T-helper 2 cell treated with Interferon-gamma antibody and Interleukin-4, amounts not matched to agents 5 μg/mL and 100 μg/mL, for 36 hours (primary cell): ENCODE measurements around the gene PCSK5.
"Not testable (repeated sequence)": the region's sequence is repeated elsewhere in the genome, so short reads cannot be mapped to it uniquely, and the experiment has no call there.

Source experiments
- DNase-seq: peaks from one replicate; pipeline ENCODE4 v3.0.0; 2021; ENCODE audit warnings: low spot score
- H3K27ac Mint-ChIP-seq: one replicate; pipeline ENCODE4 v1.8.0; 2021; ENCODE audit warnings: mild to moderate bottlenecking, mixed read lengths
- H3K27me3 Mint-ChIP-seq: one replicate; pipeline ENCODE4 v1.8.0; 2021; ENCODE audit warnings: low read depth, mixed read lengths
- H3K36me3 Mint-ChIP-seq: one replicate; pipeline ENCODE4 v1.8.0; 2021; ENCODE audit warnings: low read depth, mixed read lengths
- H3K4me1 Mint-ChIP-seq: one replicate; pipeline ENCODE4 v1.8.0; 2021; ENCODE audit warnings: low read depth, mixed read lengths
- H3K4me3 Mint-ChIP-seq: one replicate; pipeline ENCODE4 v1.8.0; 2022; ENCODE audit warnings: mild to moderate bottlenecking, moderate library complexity, mixed read lengths
- H3K9me3 Mint-ChIP-seq: one replicate; pipeline ENCODE4 v1.8.0; 2021; ENCODE audit warnings: mixed read lengths

PCSK5 gene

GRCh38 chr9:75947233-75947632 lies 56.8 kb downstream of the PCSK5 start:
- Mint-ChIP-seq H3K27me3 (no peaks in the 10 kb centered on the region), H3K27ac (no peak overlapping the region), H3K4me1 (no peaks in the 10 kb centered on the region), H3K4me3 (no peak overlapping the region), H3K9me3 (no peaks in the 10 kb centered on the region), H3K36me3 (no peaks in the 10 kb centered on the region)
- DNase-seq, result no peak

GRCh38 chr9:75950998-75951397 lies 60.5 kb downstream of the PCSK5 start:
- Mint-ChIP-seq H3K27ac (no peak overlapping the region), H3K9me3 (no peaks in the 10 kb centered on the region), H3K4me3 (no peak overlapping the region), H3K27me3 (no peaks in the 10 kb centered on the region), H3K36me3 (no peaks in the 10 kb centered on the region), H3K4me1 (no peaks in the 10 kb centered on the region)
- DNase-seq, result no peak

GRCh38 chr9:75953218-75953617 lies 62.7 kb downstream of the PCSK5 start:
- Mint-ChIP-seq H3K4me3 (no peak overlapping the region), H3K27ac (no peak overlapping the region), H3K27me3 (no peaks in the 10 kb centered on the region), H3K9me3 (no peaks in the 10 kb centered on the region), H3K36me3 (no peaks in the 10 kb centered on the region), H3K4me1 (no peaks in the 10 kb centered on the region)
- no peak for DNase-seq

GRCh38 chr9:75956161-75956560 lies 65.7 kb downstream of the PCSK5 start:
- Mint-ChIP-seq H3K4me3 (no peak overlapping the region), H3K27ac (no peak overlapping the region), H3K36me3 (no peaks in the 10 kb centered on the region), H3K4me1 (no peaks in the 10 kb centered on the region), H3K9me3 (no peaks in the 10 kb centered on the region), H3K27me3 (no peaks in the 10 kb centered on the region)
- no peak for DNase-seq

- no peak overlapping the region for H3K27ac Mint-ChIP-seq
- H3K36me3 Mint-ChIP-seq, result no peaks in the 10 kb centered on the region
- H3K4me3 Mint-ChIP-seq, result no peak overlapping the region
- H3K9me3 Mint-ChIP-seq, result no peaks in the 10 kb centered on the region
- DNase-seq, result no peak
- no peaks in the 10 kb centered on the region for H3K27me3 Mint-ChIP-seq
- H3K4me1 Mint-ChIP-seq, result peaks cover 4% of the 10 kb centered on the region
These were observed 66.6 kb downstream of the PCSK5 start for GRCh38 chr9:75957116-75957515.

GRCh38 chr9:75958226-75958625 lies 67.8 kb downstream of the PCSK5 start:
- H3K4me1 Mint-ChIP-seq, result peaks cover 8% of the 10 kb centered on the region
- H3K27ac Mint-ChIP-seq, result no peak overlapping the region
- no peaks in the 10 kb centered on the region for H3K9me3 Mint-ChIP-seq
- no peaks in the 10 kb centered on the region for H3K36me3 Mint-ChIP-seq
- no peak for DNase-seq
- no peak overlapping the region for H3K4me3 Mint-ChIP-seq
- no peaks in the 10 kb centered on the region for H3K27me3 Mint-ChIP-seq

- H3K4me3 Mint-ChIP-seq, result no peak overlapping the region
- H3K4me1 Mint-ChIP-seq, result peaks cover 8% of the 10 kb centered on the region
These were observed 70.1 kb downstream of the PCSK5 start for GRCh38 chr9:75960551-75960950.

GRCh38 chr9:75962013-75962661 lies 71.7 kb downstream of the PCSK5 start:
- DNase-seq, result no peak
- Mint-ChIP-seq H3K4me1 (peaks cover 8% of the 10 kb centered on the region), H3K4me3 (no peak overlapping the region), H3K27me3 (no peaks in the 10 kb centered on the region), H3K27ac (no peak overlapping the region), H3K36me3 (no peaks in the 10 kb centered on the region), H3K9me3 (no peaks in the 10 kb centered on the region)

More at GRCh38 chr9:75960551-75960950, 70.1 kb downstream of the PCSK5 start:
- no peak for DNase-seq
- no peaks in the 10 kb centered on the region for H3K9me3 Mint-ChIP-seq
- H3K36me3 Mint-ChIP-seq, result no peaks in the 10 kb centered on the region
- no peak overlapping the region for H3K27ac Mint-ChIP-seq
- H3K27me3 Mint-ChIP-seq, result no peaks in the 10 kb centered on the region

- Mint-ChIP-seq H3K27me3 (no peaks in the 10 kb centered on the region), H3K4me3 (no peak overlapping the region), H3K9me3 (no peaks in the 10 kb centered on the region), H3K36me3 (no peaks in the 10 kb centered on the region), H3K27ac (no peak overlapping the region), H3K4me1 (peaks cover 8% of the 10 kb centered on the region)
- DNase-seq, result no peak
These were observed 72.2 kb downstream of the PCSK5 start for GRCh38 chr9:75962662-75963036.

- H3K27me3 Mint-ChIP-seq, H3K9me3 Mint-ChIP-seq, H3K36me3 Mint-ChIP-seq, H3K4me1 Mint-ChIP-seq, H3K4me3 Mint-ChIP-seq, DNase-seq, H3K27ac Mint-ChIP-seq: not testable (repeated sequence)
These were observed 72.8 kb downstream of the PCSK5 start for GRCh38 chr9:75963321-75963720.

GRCh38 chr9:75964427-75964826 lies 74.0 kb downstream of the PCSK5 start:
- Mint-ChIP-seq H3K4me1 (peaks cover 8% of the 10 kb centered on the region), H3K27me3 (no peaks in the 10 kb centered on the region), H3K36me3 (no peaks in the 10 kb centered on the region), H3K4me3 (no peak overlapping the region), H3K9me3 (no peaks in the 10 kb centered on the region), H3K27ac (no peak overlapping the region)
- DNase-seq, result no peak

- no peaks in the 10 kb centered on the region for H3K27me3 Mint-ChIP-seq
- peaks cover 8% of the 10 kb centered on the region for H3K4me1 Mint-ChIP-seq
- no peaks in the 10 kb centered on the region for H3K36me3 Mint-ChIP-seq
- no peaks in the 10 kb centered on the region for H3K9me3 Mint-ChIP-seq
- H3K27ac Mint-ChIP-seq, result no peak overlapping the region
- H3K4me3 Mint-ChIP-seq, result no peak overlapping the region
- DNase-seq, result no peak
These were observed 74.8 kb downstream of the PCSK5 start for GRCh38 chr9:75965231-75965630.

- no peak for DNase-seq
- Mint-ChIP-seq H3K27me3 (no peaks in the 10 kb centered on the region), H3K4me3 (no peak overlapping the region), H3K4me1 (no peaks in the 10 kb centered on the region), H3K36me3 (no peaks in the 10 kb centered on the region), H3K9me3 (peaks cover 14% of the 10 kb centered on the region), H3K27ac (no peak overlapping the region)
These were observed 77.1 kb downstream of the PCSK5 start for GRCh38 chr9:75967556-75967955.

GRCh38 chr9:75974016-75974766 lies 83.7 kb downstream of the PCSK5 start:
- no peaks in the 10 kb centered on the region for H3K36me3 Mint-ChIP-seq
- no peak overlapping the region for H3K4me3 Mint-ChIP-seq
- DNase-seq, result no peak
- H3K27me3 Mint-ChIP-seq, result no peaks in the 10 kb centered on the region
- peaks cover 3% of the 10 kb centered on the region for H3K4me1 Mint-ChIP-seq
- peaks cover 17% of the 10 kb centered on the region for H3K9me3 Mint-ChIP-seq
- no peak overlapping the region for H3K27ac Mint-ChIP-seq

- DNase-seq, result no peak
- H3K27me3 Mint-ChIP-seq, result no peaks in the 10 kb centered on the region
These were observed 84.6 kb downstream of the PCSK5 start for GRCh38 chr9:75975071-75975470.

More at GRCh38 chr9:75975071-75975470, 84.6 kb downstream of the PCSK5 start:
- no peak overlapping the region for H3K27ac Mint-ChIP-seq
- H3K4me3 Mint-ChIP-seq, result no peak overlapping the region
- H3K36me3 Mint-ChIP-seq, result no peaks in the 10 kb centered on the region
- H3K4me1 Mint-ChIP-seq, result peaks cover 3% of the 10 kb centered on the region
- H3K9me3 Mint-ChIP-seq, result peaks cover 20% of the 10 kb centered on the region
